ENCODE data around the gene METTL17. TPM values are rescaled to one million over a fixed set of nuclear protein-coding genes. Genes with fewer than 3 reads are reported as not detected.

The METTL17 gene
- total RNA-seq, 8 experiments from 2014 or later, result 30.2 to 119 (median 58.5) TPM

DNA sequence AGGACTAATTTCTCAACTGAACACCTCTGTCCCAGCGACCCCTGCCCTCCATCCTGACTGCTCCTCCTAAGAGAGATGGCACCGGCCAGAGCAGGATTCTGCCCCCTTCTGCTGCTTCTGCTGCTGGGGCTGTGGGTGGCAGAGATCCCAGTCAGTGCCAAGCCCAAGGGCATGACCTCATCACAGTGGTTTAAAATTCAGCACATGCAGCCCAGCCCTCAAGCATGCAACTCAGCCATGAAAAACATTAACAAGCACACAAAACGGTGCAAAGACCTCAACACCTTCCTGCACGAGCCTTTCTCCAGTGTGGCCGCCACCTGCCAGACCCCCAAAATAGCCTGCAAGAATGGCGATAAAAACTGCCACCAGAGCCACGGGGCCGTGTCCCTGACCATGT is 53.1 kb downstream of the METTL17 start:
- Histone ChIP-seq H3K4me1 (replicated peaks in 1 of 2) (no peaks in the 10 kb centered on the region), H3K4me3 (no peak overlapping the region), H3K27ac (no peak overlapping the region)
- WGBS, 10 experiments, result 20 to 92% (median 67%) methylated on average over 1 to 7 of the region's 8 CpGs; no CpG with 5 or more reads in 1 of the 10 experiments
- ATAC-seq (replicated peaks in 6 of 8), result peak in 3 of 8 experiments; percentile 24 to 33 (median 26)
- in situ Hi-C loops (cut with MboI; ENCODE audit: low pct_unique_long_range_greater_than_20kb in 2 of 9, low sequenced_read_pairs in 9 of 9, unreplicated experiment in 9 of 9), result no loop called here

DNA sequence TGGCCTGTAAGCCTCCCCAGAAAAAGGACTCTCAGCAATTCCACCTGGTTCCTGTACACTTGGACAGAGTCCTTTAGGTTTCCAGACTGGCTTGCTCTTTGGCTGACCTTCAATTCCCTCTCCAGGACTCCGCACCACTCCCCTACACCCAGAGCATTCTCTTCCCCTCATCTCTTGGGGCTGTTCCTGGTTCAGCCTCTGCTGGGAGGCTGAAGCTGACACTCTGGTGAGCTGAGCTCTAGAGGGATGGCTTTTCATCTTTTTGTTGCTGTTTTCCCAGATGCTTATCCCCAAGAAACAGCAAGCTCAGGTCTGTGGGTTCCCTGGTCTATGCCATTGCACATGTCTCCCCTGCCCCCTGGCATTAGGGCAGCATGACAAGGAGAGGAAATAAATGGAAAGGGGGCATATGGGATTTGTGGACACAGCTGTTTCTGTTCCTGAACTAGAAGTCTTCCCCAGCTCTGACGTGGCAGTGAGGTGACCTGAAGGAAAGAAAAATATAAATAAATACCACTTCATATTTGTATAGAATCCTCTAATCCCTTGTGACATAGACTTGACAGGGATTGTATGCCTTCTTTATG is 53.7 kb downstream of the METTL17 start:
- WGBS, 10 experiments, result 69 to 100% (median 83%) methylated on average over 1 to 2 of the region's 2 CpGs; no CpG with 5 or more reads in 5 of the 10 experiments
- in situ Hi-C loops (cut with MboI; ENCODE audit: low pct_unique_long_range_greater_than_20kb in 2 of 9, low sequenced_read_pairs in 9 of 9, unreplicated experiment in 9 of 9), result no loop called here
- Histone ChIP-seq H3K4me1 (replicated peaks in 1 of 2) (no peaks in the 10 kb centered on the region), H3K4me3 (no peak overlapping the region), H3K27ac (no peak overlapping the region)
- ATAC-seq (replicated peaks in 6 of 8), result no peak

DNA sequence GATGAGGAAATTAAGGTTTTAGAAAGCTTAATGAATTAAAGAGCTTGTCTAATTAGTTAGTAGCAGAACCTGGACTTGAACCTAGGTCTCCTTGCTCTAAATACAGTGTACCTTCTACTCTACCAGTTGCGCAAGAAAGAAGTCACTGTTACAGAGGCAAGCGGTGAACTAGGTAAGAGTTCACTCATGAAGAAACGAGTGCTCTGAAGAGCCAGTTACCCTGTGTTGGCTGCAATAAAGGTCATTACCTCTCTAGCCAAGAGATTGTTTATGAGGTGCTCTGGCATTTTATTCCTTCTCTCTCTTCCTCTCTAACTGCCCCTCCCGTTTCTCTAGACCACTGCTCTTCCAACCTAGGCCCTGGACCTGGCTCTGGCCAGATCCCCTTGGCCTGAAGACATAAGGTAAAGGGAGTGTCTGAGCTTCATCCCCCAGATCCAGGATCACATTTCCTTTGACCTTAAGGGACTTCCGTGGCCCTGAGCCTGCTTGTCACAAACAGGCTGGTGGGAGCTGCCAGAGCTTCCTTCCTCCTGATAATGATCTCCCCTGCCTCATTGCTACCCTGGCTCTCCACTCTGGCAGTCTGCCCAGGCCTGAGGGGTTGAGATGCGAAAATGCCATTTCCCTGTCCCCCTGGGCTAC is 54.3 kb downstream of the METTL17 start:
- WGBS, 10 experiments, result 20 to 82% (median 56%) methylated on average over 1 to 4 of the region's 6 CpGs; no CpG with 5 or more reads in 3 of the 10 experiments
- in situ Hi-C loops (cut with MboI; ENCODE audit: low pct_unique_long_range_greater_than_20kb in 2 of 9, low sequenced_read_pairs in 9 of 9, unreplicated experiment in 9 of 9), result no loop called here
- Histone ChIP-seq H3K4me3 (no peak overlapping the region), H3K4me1 (replicated peaks in 1 of 2) (no peaks in the 10 kb centered on the region), H3K27ac (no peak overlapping the region)
- ATAC-seq (replicated peaks in 6 of 8), result no peak

Other genes starting within 250 kb of the METTL17 start
- gene EDDM3A, start 244.1 kb upstream of the METTL17 start, total RNA-seq, result under 1 TPM in 2 of 8 experiments, not detected in 6; 0.33 to 0.66 TPM
- under 1 TPM in 2 of 8 experiments, not detected in 6; 0.23 to 0.87 TPM for gene EDDM3B, start 221.6 kb upstream of the METTL17 start, total RNA-seq
- 10 to 100 TPM in 1 of 8 experiments, 1 to 10 TPM in 1, under 1 TPM in 1, not detected in 5; 0.28 to 17.8 (median 2.3) TPM for gene RNASE6, start 208.7 kb upstream of the METTL17 start, total RNA-seq
- 100 to 1,000 TPM in 1 of 8 experiments, 10 to 100 TPM in 2, not detected in 5; 47.0 to 362 (median 50.7) TPM for gene RNASE1, start 187.1 kb upstream of the METTL17 start, total RNA-seq
- gene RNASE3, start 98.6 kb upstream of the METTL17 start, total RNA-seq, result not detected
- 10 to 100 TPM in 1 of 8 experiments, not detected in 7; 19.0 TPM for gene RNASE2, start 34.5 kb upstream of the METTL17 start, total RNA-seq
- gene SLC39A2, start 9.3 kb downstream of the METTL17 start, total RNA-seq, result under 1 TPM in 4 of 8 experiments, not detected in 4; 0.11 to 0.47 (median 0.39) TPM
- 10 to 100 TPM in 5 of 8 experiments, 1 to 10 TPM in 3; 4.1 to 51.8 (median 13.7) TPM for gene NDRG2, start 35.1 kb downstream of the METTL17 start, total RNA-seq
- gene TPPP2, start 40.2 kb downstream of the METTL17 start, total RNA-seq, result under 1 TPM in 3 of 8 experiments, not detected in 5; 0.18 to 0.62 (median 0.38) TPM
- gene RNASE13, start 44.8 kb downstream of the METTL17 start, total RNA-seq, result under 1 TPM in 3 of 8 experiments, not detected in 5; 0.17 to 0.90 (median 0.70) TPM
- under 1 TPM in 4 of 8 experiments, not detected in 4; 0.14 to 0.40 (median 0.29) TPM for gene RNASE7, start 52.4 kb downstream of the METTL17 start, total RNA-seq
- under 1 TPM in 2 of 8 experiments, not detected in 6; 0.22 to 0.95 TPM for gene RNASE8, start 67.8 kb downstream of the METTL17 start, total RNA-seq
- gene ARHGEF40, start 80.3 kb downstream of the METTL17 start, total RNA-seq, result 10 to 100 TPM; 15.0 to 61.4 (median 24.8) TPM
- 10 to 100 TPM; 10.5 to 42.7 (median 17.2) TPM for gene ZNF219, start 108.7 kb downstream of the METTL17 start, total RNA-seq
- 1 to 10 TPM in 4 of 8 experiments, under 1 TPM in 4; 0.37 to 2.5 (median 1.0) TPM for gene TMEM253, start 111.1 kb downstream of the METTL17 start, total RNA-seq
- under 1 TPM in 6 of 8 experiments, not detected in 2; 0.04 to 0.47 (median 0.20) TPM for gene OR5AU1, start 166.1 kb downstream of the METTL17 start, total RNA-seq